Skeletal muscle tissue (tissue), 4 donors: Measurements from ENCODE around the gene CRNN. TPM values are rescaled to one million over a fixed set of nuclear protein-coding genes. Genes with fewer than 3 reads are reported as not detected.

Experiments
- H3K27ac ChIP-seq: one replicate; pipeline ENCODE4 v1.7.0; 2013; ENCODE audit warnings: mild to moderate bottlenecking, low read depth, low read length, inconsistent platforms
- H3K27me3 ChIP-seq, 3 donors: one replicate each; pipeline ENCODE4 v1.7.0; 2013; ENCODE audit warnings: low read length in 3 of 3; ENCODE audit not compliant: control insufficient read depth in 3 of 3, insufficient read depth in 3 of 3
- H3K36me3 ChIP-seq, 3 donors: one replicate each; pipeline ENCODE4 v1.7.0; 2013; ENCODE audit warnings: low read length in 3 of 3; ENCODE audit not compliant: control insufficient read depth in 3 of 3, insufficient read depth in 3 of 3
- H3K4me1 ChIP-seq, 3 donors: one replicate each; pipeline ENCODE4 v1.7.0; 2013; ENCODE audit warnings: low read length in 3 of 3, mild to moderate bottlenecking in 3 of 3; ENCODE audit not compliant: control insufficient read depth in 3 of 3, insufficient read depth in 3 of 3
- H3K4me3 ChIP-seq, 3 donors: one replicate each; pipeline ENCODE4 v1.7.0; 2013; ENCODE audit warnings: low read length in 3 of 3
- H3K9ac ChIP-seq, 3 donors: one replicate each; pipeline ENCODE4 v1.7.0; 2013; ENCODE audit warnings: low read length in 3 of 3, mild to moderate bottlenecking in 3 of 3, moderate library complexity in 2 of 3, low read depth in 1 of 3
- H3K9me3 ChIP-seq, 3 donors: one replicate each; pipeline ENCODE4 v1.7.0; 2013; ENCODE audit warnings: low read length in 3 of 3; ENCODE audit not compliant: control insufficient read depth in 3 of 3
- total RNA-seq: library from RNA; depleted of rRNA; stranded (reverse); fragments of >200 nt; gene quantifications from one replicate; pipeline ENCODE4 v1.2.3, GENCODE V29; 2014
- donor health status: Osteomylitis.

The CRNN gene
- not detected for total RNA-seq

DNA sequence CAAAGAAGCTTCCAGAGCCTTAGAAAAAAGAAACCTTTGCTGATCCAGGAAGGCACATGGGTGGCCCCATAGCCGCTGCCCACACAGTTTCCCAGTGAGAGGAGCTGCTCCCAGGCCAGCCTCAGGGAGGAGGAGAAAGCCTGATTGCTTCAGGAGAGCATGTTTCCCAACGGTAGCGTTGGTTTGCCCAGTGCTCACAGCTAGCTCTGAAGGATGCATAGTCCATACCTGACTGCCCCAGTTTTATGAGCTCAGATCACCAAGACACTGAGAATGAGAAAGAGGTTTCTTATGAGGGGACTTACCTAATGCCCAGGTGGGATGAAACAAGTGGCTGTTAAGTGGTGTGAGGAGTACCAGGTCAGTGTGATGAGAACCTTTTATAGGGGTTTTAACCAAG, at the start of gene CRNN:
Gene CRNN, minus strand, starts transcription at position 355 of the 400 bp plus-strand sequence. CDS start 2,030 bp downstream, outside the sequence.
- Histone ChIP-seq H3K9me3 (peaks cover 0 to 2% (median 0%) of the 10 kb centered on the region in 3 donors), H3K9ac (no peak within 1 kb of the TSS), H3K27me3 (peaks cover 0 to 5% (median 4%) of the 10 kb centered on the region in 3 donors), H3K36me3 (no peaks in the 10 kb centered on the region), H3K4me3 (no peak within 1 kb of the TSS), H3K4me1 (no peaks in the 10 kb centered on the region), H3K27ac (no peak within 1 kb of the TSS)

GRCh38 chr1:152462636-152463035, 48.6 kb upstream of the CRNN start:
- Histone ChIP-seq H3K4me1 (peaks cover 0 to 9% (median 0%) of the 10 kb centered on the region in 3 donors), H3K36me3 (no peaks in the 10 kb centered on the region), H3K27ac (no peak overlapping the region), H3K9me3 (no peaks in the 10 kb centered on the region), H3K4me3 (no peak overlapping the region), H3K27me3 (no peaks in the 10 kb centered on the region), H3K9ac (no peak overlapping the region)

GRCh38 chr1:152461544-152461943, 47.5 kb upstream of the CRNN start:
- Histone ChIP-seq H3K27me3 (peaks cover 0 to 3% (median 0%) of the 10 kb centered on the region in 3 donors), H3K4me3 (no peak overlapping the region), H3K9me3 (no peaks in the 10 kb centered on the region), H3K4me1 (peaks cover 0 to 9% (median 0%) of the 10 kb centered on the region in 3 donors), H3K36me3 (no peaks in the 10 kb centered on the region), H3K9ac (no peak overlapping the region), H3K27ac (no peak overlapping the region)

DNA sequence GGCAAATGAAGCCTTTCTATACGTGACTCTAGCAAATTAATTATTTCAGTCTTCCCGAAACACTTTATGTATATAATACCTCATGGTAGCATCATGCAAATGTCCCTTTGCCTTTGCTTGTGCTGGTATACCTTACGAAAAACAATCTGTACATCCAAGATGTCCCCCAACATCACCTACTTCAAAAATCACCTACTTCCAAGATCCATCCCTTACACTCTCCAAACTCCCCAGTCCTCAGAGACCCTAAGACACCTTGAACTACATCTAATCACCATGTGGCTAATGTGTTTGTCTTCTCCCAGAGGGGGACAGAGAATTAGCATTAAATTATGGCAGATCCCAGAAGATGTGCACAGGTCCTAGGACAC, 46.5 kb upstream of the CRNN start:
- Histone ChIP-seq H3K9me3 (no peaks in the 10 kb centered on the region), H3K9ac (no peak overlapping the region), H3K36me3 (no peaks in the 10 kb centered on the region), H3K4me3 (no peak overlapping the region), H3K27me3 (peaks cover 0 to 3% (median 0%) of the 10 kb centered on the region in 3 donors), H3K4me1 (peaks cover 0 to 9% (median 0%) of the 10 kb centered on the region in 3 donors), H3K27ac (no peak overlapping the region)

DNA sequence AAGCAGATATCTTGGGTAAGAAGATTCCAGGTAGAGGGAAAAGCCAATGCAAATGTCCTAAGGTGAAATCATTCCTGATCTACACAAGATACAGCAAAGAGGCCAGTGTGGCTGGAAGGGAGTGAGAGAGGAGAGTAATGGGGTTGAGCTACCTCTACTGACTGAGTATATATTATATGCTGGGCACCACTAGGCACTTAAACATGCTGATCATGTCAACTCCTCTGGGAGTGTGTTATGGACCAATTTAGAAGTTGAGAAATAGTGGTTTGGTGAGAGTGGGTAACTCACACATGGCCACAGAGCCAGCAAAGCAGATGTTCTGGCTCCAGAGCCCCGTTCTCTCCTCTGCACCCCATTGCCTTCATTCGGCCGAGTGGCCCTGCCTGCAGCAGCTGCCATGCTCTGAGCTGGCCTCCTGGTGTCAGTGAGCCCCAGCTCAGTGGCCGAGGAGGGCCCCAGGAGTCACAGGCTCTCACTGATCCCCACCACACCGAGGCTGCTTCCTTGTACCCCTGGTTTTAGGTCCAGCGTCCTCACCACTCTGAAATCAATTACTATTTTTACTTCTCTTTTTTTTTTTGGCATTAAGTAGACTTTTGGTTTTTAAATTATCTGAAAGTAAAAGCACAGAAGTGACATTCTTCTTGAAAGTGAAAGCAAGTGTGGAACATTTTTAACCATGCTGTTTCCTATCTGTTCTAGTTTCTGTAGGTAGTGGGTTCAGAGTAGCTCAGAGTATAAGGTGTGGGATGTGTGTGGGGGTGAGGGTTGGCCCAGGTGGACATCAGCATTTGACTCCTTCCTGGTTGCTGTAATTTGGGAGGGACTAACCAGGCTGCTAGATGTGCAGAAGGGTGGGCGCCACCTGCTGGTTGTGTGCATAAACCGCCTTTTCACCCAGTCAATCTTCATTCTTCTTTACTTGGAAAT, 45.8 kb upstream of the CRNN start:
- Histone ChIP-seq H3K27ac (no peak overlapping the region), H3K27me3 (peaks cover 0 to 3% (median 0%) of the 10 kb centered on the region in 3 donors), H3K4me3 (peak overlapping the region; percentile 1 to 34 (median 12)), H3K4me1 (peaks cover 0 to 9% (median 0%) of the 10 kb centered on the region in 3 donors), H3K9ac (peak overlapping the region in 2 of 3 donors; percentile 40 to 62), H3K9me3 (no peaks in the 10 kb centered on the region), H3K36me3 (no peaks in the 10 kb centered on the region)

DNA sequence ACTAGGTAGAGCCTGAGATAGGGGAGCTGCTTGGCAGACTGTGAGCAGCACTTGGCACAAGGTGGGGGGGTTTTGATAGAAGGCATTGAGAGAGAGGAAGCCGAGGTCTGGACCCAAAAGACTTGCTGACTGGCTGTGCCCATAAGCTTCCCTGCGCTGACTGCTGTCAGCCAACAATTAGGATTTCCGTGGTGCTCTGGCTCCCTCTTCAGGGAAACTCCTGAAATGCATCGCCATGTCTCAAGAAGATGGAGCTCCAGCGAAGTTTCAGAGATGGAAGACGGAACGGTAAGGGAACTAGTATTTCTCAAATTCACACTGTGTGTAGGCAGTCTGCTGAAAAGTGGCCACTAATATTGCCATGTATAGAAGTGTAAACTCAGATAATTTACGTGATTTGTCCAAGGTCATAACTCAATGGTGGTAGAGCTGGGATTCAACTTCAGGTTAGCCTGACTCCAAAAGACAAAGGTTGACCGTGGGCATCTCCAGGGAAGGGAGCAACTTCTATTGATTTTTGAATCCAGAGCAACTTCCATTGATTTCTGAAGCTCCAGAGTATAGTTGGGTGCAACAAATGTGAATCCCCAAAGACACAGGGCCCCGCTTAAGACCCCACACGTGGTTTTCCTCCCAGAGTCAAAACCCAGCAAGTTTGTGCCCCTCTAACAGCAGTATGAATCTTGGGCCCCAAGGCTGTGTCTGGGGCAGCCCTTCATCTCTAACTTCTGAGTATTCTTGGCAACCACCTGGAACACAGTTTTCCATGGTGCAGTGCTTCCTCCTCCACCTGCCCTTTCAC, 44.5 kb upstream of the CRNN start:
- Histone ChIP-seq H3K36me3 (no peaks in the 10 kb centered on the region), H3K4me3 (no peak overlapping the region), H3K27me3 (peaks cover 0 to 3% (median 0%) of the 10 kb centered on the region in 3 donors), H3K27ac (no peak overlapping the region), H3K9ac (no peak overlapping the region), H3K4me1 (peaks cover 0 to 9% (median 0%) of the 10 kb centered on the region in 3 donors), H3K9me3 (no peaks in the 10 kb centered on the region)

- H3K9ac ChIP-seq, result no peak overlapping the region
- peaks cover 0 to 9% (median 0%) of the 10 kb centered on the region in 3 donors for H3K4me1 ChIP-seq
- H3K27ac ChIP-seq, result no peak overlapping the region
- no peak overlapping the region for H3K4me3 ChIP-seq
- peaks cover 0 to 3% (median 0%) of the 10 kb centered on the region in 3 donors for H3K27me3 ChIP-seq
- no peaks in the 10 kb centered on the region for H3K36me3 ChIP-seq
- no peaks in the 10 kb centered on the region for H3K9me3 ChIP-seq
These were observed 43.5 kb upstream of the CRNN start for GRCh38 chr1:152457561-152457960.

DNA sequence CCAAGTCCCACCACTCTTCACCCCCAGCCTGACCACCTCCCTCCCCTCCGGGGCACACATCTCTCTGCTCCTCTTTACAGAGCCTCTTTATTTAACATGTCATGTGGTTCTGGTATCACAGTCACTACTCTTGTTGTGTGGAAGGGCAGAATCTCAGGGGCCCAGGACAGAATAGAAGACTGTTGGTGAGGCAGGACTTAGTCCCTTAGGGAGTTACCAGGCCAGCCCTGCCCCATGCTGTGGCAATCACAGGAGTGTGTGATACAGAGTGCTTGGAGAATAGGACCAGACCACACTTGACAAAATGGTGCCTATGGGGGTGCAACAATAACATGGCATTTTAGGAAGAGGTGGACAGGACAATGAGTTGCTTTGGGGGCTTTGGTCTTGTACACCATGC, 43.0 kb upstream of the CRNN start:
- Histone ChIP-seq H3K27ac (no peak overlapping the region), H3K4me1 (peaks cover 0 to 9% (median 0%) of the 10 kb centered on the region in 3 donors), H3K4me3 (no peak overlapping the region), H3K9me3 (no peaks in the 10 kb centered on the region), H3K27me3 (peaks cover 0 to 3% (median 0%) of the 10 kb centered on the region in 3 donors), H3K36me3 (no peaks in the 10 kb centered on the region), H3K9ac (no peak overlapping the region)

DNA sequence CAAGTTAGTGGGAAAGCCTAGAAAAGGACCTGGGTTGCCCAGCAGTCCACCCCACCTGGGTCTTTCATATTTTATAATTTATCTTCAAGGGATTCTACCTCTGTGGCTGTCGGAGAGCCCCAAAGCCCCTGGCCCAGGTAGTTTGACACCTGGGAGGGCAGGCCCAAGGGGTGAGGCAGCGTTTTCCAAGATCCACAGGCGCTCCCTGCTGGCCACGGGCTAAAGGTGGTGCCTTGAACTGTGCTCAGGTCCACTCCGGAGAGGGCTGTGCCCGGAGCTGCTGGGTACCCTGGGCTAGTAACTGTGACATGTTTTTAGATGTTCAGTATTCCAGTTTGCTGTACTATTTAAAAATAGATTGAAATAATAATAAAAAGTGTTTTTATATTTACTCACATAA, 37.2 kb upstream of the CRNN start:
- Histone ChIP-seq H3K27me3 (peaks cover 0 to 8% (median 0%) of the 10 kb centered on the region in 3 donors), H3K9me3 (no peaks in the 10 kb centered on the region), H3K4me3 (no peak overlapping the region), H3K4me1 (no peaks in the 10 kb centered on the region), H3K9ac (no peak overlapping the region), H3K27ac (no peak overlapping the region), H3K36me3 (no peaks in the 10 kb centered on the region)
